ENCODE results near the gene ZNF283.

Gene ZNF283

DNA sequence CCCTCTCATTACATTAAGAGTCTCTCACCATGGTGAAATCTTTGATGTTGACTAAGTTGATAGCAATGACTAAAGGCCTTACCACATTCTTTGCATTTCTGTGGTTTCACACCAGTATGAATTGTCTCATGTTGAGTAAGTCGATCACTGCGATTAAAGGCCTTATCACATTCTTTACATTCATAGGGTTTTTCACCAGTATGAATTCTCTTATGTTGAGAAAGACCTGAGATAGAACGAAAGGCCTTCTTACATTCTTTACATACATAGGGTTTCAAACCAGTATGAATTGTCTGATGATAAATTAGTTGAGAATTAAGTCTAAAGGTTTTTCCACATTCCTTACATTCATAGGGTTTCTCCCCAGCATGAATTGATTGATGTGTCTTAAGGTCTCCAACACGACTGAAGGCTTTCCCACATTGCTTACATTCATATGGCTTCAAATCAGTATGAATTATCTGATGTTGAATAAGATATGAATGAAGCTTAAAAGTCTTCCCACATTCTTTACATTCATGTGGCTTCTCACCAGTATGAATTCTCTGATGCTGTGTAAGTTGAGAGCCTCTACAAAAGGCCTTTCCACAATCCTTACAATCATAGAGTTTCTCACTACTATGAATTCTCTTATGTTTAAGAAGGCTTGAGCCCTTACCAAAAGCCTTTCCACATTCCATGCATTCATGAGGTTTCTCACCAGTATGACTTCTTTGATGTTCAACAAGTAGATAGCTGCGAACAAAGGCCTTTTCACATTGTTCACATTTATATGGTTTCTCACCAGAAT, 45.6 kb downstream of the ZNF283 start:
- DNase-seq, result no peak

DNA sequence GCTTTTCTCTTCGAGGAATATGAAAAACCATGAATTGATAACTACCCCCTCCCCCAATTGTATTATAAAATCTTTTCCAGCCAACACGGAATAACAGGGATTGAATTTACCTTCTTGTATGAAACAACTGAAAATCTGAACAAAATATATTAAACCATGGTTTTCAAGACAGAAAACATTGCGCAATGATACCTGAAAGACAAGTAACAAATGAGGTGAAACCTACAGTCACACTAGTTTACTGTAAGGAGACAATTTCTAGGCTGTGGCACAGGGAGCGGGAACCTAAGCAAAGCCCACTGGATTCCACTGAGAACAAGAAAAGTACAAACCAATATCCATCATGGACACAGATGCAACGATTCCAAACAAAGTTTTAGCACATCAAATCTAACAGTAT, 53.4 kb downstream of the ZNF283 start:
- DNase-seq, result no peak

DNA sequence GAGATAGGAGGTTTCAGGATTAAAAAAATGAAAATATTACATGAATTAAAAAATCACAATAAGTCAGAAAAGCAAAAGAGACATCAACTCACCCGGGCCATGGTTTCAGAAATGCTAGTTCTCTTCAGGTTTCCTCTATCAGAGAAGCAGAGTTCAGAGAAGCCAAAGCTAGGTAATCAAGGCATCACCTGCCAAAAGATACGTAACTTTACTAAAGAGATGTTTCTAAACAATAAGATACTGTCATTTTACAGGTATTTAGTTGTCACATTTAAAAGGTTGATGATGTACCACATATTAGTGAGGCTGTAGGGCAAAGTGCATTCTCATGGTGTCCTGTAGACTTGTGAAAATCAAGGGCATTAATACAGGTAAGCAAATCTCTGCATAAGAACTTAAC, 56.7 kb downstream of the ZNF283 start, which contains the start of gene ZNF404:
Gene ZNF404, minus strand, starts transcription at position 101 of the 400 bp plus-strand sequence.
- DNase-seq, result no peak

DNA sequence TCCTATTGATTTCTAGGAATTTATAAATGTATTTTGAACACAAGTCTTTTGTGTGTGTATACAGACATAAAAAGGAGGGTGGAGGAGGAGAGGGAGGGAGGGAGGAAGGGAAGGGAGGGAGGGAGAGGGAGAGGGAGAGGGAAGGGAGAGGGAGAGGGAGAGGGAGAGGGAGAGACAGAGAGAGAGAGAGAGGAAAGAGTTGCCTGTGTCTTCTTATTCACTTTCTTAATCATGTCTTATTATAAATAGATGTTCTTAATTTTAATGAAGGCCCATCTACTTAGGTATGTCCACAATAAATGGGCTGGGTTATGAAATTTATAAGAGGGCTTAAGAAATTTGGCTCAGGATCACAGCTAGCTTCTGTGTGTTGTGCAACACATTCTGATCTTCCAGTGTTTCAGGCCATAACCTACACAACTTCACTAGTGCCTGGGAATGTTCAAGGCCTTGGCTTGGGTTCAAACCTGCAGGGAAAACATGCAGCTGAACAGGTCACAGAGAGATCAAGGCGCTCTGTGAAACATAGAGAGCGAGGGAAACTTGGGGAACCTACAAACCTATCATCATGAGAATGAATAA, 68.7 kb downstream of the ZNF283 start:
- no peak for DNase-seq

Data from COR-L47 (cell line).